Astrocyte (in vitro differentiated cells and primary cell): Measurements from ENCODE around the gene SCYGR2.

ENCODE experiments used
- CTCF ChIP-seq: IDR thresholded peaks from 2 replicates; pipeline ENCODE4 v1.5.1; 2011; ENCODE audit warnings: low read depth, mild to moderate bottlenecking, inconsistent platforms, low read length, moderate library complexity; ENCODE audit not compliant: insufficient read depth
- EZH2 ChIP-seq: IDR thresholded peaks from 2 replicates; pipeline ENCODE4 v1.6.1; 2012; ENCODE audit warnings: mild to moderate bottlenecking, low read length, inconsistent platforms; ENCODE audit not compliant: insufficient read depth

- TF ChIP-seq CTCF = no peak
- TF ChIP-seq EZH2 = no peak
These were observed 24.5 kb downstream of the SCYGR2 start for GRCh38 chr2:227623226-227623625.
